GM12873 (cell line): ENCODE results near the gene A4GALT.

Experiments used
- CTCF ChIP-seq: IDR thresholded peaks from 2 replicates; pipeline ENCODE4 v1.5.1; 2012; ENCODE audit warnings: low read depth, mild to moderate bottlenecking, moderate library complexity, low read length, control low read depth; ENCODE audit not compliant: insufficient read depth; ENCODE audit errors: missing control alignments

Gene A4GALT

GRCh38 chr22:42747701-42748513 lies 27.2 kb upstream of the A4GALT start:
- TF ChIP-seq CTCF, result no peak

DNA sequence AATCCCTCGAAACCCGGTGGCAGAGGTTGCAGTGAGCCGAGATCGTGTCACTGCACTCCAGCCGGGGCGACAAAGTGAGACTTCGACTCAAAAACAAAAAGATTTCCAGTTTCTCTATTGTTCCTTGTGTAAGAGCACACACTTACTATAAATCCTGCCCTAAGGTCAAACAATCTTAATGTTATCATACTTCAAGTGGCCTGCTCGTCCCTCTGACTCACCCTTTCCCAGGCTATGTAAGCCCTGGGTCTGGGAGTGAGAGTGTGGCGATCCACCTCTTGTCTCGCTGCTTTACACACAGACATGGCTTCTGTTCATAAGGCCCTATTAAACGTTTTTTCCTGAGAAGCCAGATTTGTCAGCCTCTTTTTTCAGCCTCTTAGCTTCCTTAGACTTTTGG lies 24.4 kb upstream of the A4GALT start:
- TF ChIP-seq CTCF, result no peak

DNA sequence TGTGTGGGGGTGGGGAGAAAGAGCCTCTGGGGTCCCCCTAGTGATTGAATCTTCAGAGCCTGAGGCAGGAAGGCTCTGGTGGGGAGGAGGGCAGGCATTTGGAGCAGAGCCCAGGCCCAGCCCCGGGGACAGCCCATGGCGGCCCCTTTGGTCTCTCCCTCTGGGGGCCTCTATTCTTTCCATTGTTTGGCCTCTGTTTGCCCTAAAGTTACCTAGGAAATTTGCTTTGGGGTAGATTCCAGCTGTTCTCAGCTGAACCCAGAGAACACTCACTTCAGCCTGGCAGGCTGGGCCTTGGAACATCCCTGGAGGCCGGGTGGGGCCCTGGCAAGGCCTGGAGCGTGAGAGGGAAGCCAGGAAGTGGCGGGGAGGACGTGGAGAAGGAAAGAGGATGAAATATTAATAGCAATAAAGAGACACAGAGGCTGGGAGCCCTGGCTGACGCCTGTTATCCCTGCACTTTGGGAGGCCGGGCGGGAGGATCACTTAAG lies 22.9 kb upstream of the A4GALT start:
- no peak for TF ChIP-seq CTCF

DNA sequence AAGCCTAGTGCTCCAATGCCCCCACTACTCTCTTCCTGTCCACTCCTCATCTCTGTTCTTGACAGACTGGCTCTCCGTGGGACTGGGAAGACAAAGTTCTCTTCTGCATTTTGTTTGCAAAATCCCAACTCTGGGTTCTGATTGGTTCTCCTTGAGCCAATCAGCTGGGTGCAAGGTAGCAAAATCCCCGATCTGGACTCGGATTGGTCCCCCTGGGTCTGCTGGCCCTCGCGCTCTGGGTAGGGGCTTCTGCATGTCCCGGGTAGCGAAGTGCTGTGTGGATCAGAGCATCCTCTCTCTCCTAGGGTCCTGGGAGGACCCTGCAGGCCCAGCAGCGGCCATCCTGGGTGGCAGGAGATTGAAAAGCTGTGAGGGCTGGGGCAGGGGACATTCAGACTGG lies 22.3 kb upstream of the A4GALT start:
- no peak for TF ChIP-seq CTCF

DNA sequence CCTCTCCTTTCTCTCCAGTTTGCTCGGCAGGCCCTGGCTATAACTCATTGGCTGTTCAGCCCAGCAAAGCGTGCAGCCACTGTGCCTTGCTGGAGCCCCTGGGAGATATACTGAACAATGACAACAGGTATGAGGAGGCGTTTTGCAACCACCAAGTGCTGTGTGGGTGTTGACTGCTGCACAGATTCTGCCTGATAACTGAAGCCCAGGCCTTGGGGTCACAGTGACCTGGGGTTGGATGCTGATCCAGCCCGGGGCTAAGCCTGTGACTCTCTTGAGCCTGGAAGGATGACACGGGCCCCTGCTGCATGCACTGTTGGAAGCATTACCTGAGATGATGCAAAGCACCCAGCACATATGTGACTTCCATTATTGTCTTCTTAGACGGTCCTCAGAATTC lies 13.7 kb upstream of the A4GALT start:
- TF ChIP-seq CTCF, result no peak

GRCh38 chr22:42732081-42732480 lies 11.4 kb upstream of the A4GALT start:
- no peak for TF ChIP-seq CTCF

DNA sequence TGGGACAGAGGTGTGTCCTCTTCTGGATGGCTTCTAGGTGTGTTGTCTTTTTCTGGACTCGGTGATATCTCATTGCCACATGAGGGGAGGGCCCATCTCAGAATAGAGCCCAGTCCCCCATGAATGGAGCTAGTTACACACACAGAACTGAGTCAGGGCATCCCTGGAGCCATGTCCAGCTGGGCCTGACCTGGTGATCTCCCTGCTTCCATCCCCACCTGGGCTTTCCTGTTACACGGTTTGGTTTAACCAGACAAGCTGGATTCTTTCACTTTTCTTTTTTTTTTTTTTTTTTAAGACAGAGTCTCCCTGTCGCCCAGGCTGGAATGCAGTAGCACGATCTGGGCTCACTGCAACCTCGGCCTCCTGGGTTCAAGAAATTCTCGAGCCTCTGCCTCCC lies 6.1 kb upstream of the A4GALT start:
- TF ChIP-seq CTCF, result no peak
